PC-3 (cell line): ENCODE data around the gene BDKRB2.

Experiments
- CTCF ChIP-seq: fragments of 300-600 bp; sonication (generic); conservative IDR thresholded peaks from 2 replicates; pipeline ENCODE4 v1.5.1; 2017; ENCODE audit warnings: antibody characterized with exemption, low read depth, mild to moderate bottlenecking, low read length
- EZH2 ChIP-seq: fragments of 300-600 bp; sonication (generic); IDR thresholded peaks from one replicate; pipeline ENCODE4 v1.6.1; 2017; ENCODE audit warnings: antibody characterized with exemption, mild to moderate bottlenecking, low read length; ENCODE audit not compliant: unreplicated experiment

GRCh38 chr14:96170961-96171592 is 33.6 kb upstream of the BDKRB2 start:
- TF ChIP-seq CTCF (no peak), EZH2 (no peak)
